Activated naive CD4-positive, alpha-beta T cell treated with anti-CD3 and anti-CD28 coated beads, Interleukin-2, amount 50 U/mL, for 16 hours (primary cell): Measurements from ENCODE around the gene ARL14EP.

Source experiments
- DNase-seq: peaks from one replicate; pipeline ENCODE4 v3.0.0-alpha.2; 2020

Gene ARL14EP

GRCh38 chr11:30322826-30323710 lies at the start of gene ARL14EP:
Gene ARL14EP (plus strand): TSS chr11:30323104. CDS start chr11:30330949, 7,845 bp downstream.
- DNase-seq = peak; percentile 90

- DNase-seq = no peak
These were observed 45.7 kb upstream of the ARL14EP start for GRCh38 chr11:30277176-30277575.

- DNase-seq = no peak
These were observed 43.1 kb upstream of the ARL14EP start for GRCh38 chr11:30279796-30280195.

- DNase-seq = no peak
These were observed 41.2 kb upstream of the ARL14EP start for GRCh38 chr11:30281476-30282288.

- no peak for DNase-seq
These were observed 40.6 kb upstream of the ARL14EP start for GRCh38 chr11:30282289-30282631.

GRCh38 chr11:30284836-30285235 lies 38.1 kb upstream of the ARL14EP start:
- no peak for DNase-seq

GRCh38 chr11:30285416-30286121 lies 37.3 kb upstream of the ARL14EP start:
- no peak for DNase-seq

GRCh38 chr11:30291331-30291730 lies 31.6 kb upstream of the ARL14EP start:
- no peak for DNase-seq

- no peak for DNase-seq
These were observed 30.4 kb upstream of the ARL14EP start for GRCh38 chr11:30292545-30292944.

GRCh38 chr11:30295178-30295885 lies 27.6 kb upstream of the ARL14EP start:
- DNase-seq = no peak

- DNase-seq = no peak
These were observed 18.3 kb upstream of the ARL14EP start for GRCh38 chr11:30304620-30305019.

- no peak for DNase-seq
These were observed 12.3 kb upstream of the ARL14EP start for GRCh38 chr11:30310623-30311022.

- DNase-seq = no peak
These were observed 11.7 kb upstream of the ARL14EP start for GRCh38 chr11:30311189-30311588.

- no peak for DNase-seq
These were observed 10.7 kb upstream of the ARL14EP start for GRCh38 chr11:30312243-30312642.

- no peak for DNase-seq
These were observed 9.3 kb upstream of the ARL14EP start for GRCh38 chr11:30313580-30313979.

GRCh38 chr11:30314625-30315024 lies 8.3 kb upstream of the ARL14EP start:
- no peak for DNase-seq

GRCh38 chr11:30316237-30316636 lies 6.7 kb upstream of the ARL14EP start:
- no peak for DNase-seq

GRCh38 chr11:30317030-30317429 lies 5.9 kb upstream of the ARL14EP start:
- DNase-seq = no peak

GRCh38 chr11:30321321-30321720 lies 1.6 kb upstream of the ARL14EP start:
- no peak for DNase-seq

- no peak for DNase-seq
These were observed 713 bp upstream of the ARL14EP start for GRCh38 chr11:30322191-30322590.

GRCh38 chr11:30326114-30326778 lies 3.3 kb downstream of the ARL14EP start:
- DNase-seq = no peak

- DNase-seq = no peak
These were observed 4.0 kb downstream of the ARL14EP start for GRCh38 chr11:30326906-30327305.
